SK-N-SH (cell line): ENCODE data around the gene ME2. TPM values are rescaled to one million over a fixed set of nuclear protein-coding genes. Genes with fewer than 3 reads are reported as not detected.

ENCODE experiments used
- CTCF ChIA-PET: fragments of 300-600, 350-600 bp; formaldehyde crosslinking; extraction: SDS; loops from one replicate; lab custom pipeline; 2021; lab: Yijun Ruan, JAX
- POLR2A ChIA-PET: fragments of 350-600 bp; sonication (Branson Sonifier 250); formaldehyde crosslinking; extraction: SDS; loops from one replicate; lab custom pipeline; 2020; ENCODE audit warnings: antibody characterized with exemption, inconsistent platforms; lab: Yijun Ruan, JAX
- DNase-seq: peaks from one replicate; pipeline ENCODE4 v3.0.0; 2012
- H2AFZ ChIP-seq: fragments of 200-600 bp; sonication (generic); 2 replicates; pipeline ENCODE4 v1.8.1; 2016; ENCODE audit warnings: antibody characterized with exemption, mild to moderate bottlenecking, low read depth
- H3F3A ChIP-seq: fragments of 200-600 bp; sonication (generic); replicated peaks from 2 replicates; pipeline ENCODE3; 2016; ENCODE audit warnings: antibody characterized with exemption, mild to moderate bottlenecking; ENCODE audit not compliant: insufficient read depth
- H3K27ac ChIP-seq, 2 experiments: fragments of 200-500 bp in 1 of 2; fragments of 200-600 bp in 1 of 2; sonication (Bioruptor generic) in 1 of 2; sonication (generic), shearing (Covaris generic) in 1 of 2; 2 replicates each; pipeline versions ENCODE4 v1.5.1 to v1.6.1; 2014 to 2016; ENCODE audit warnings: low read depth in 2 of 2, inconsistent platforms in 1 of 2, low read length in 1 of 2, mild to moderate bottlenecking in 1 of 2, mixed read lengths in 1 of 2
- H3K27me3 ChIP-seq: fragments of 200-600 bp; sonication (generic), shearing (Covaris generic); 2 replicates; pipeline ENCODE4 v1.6.1; 2016; ENCODE audit warnings: mixed run types; ENCODE audit not compliant: insufficient read depth
- H3K36me3 ChIP-seq, 2 experiments: fragments of 200-500 bp in 1 of 2; fragments of 200-600 bp in 1 of 2; sonication (Bioruptor generic) in 1 of 2; sonication (generic) in 1 of 2; replicated peaks in 1 of 2; 2 replicates each; pipeline versions ENCODE3 to v1.5.1; 2014 to 2016; ENCODE audit warnings: low read length in 1 of 2, mild to moderate bottlenecking in 1 of 2; ENCODE audit not compliant: insufficient read depth in 2 of 2, control insufficient read depth in 1 of 2
- H3K4me1 ChIP-seq, 2 experiments: fragments of 200-500 bp in 1 of 2; fragments of 200-600 bp in 1 of 2; sonication (Bioruptor generic) in 1 of 2; sonication (generic), shearing (Covaris generic) in 1 of 2; 2 replicates each; pipeline versions ENCODE4 v1.5.1 to v1.6.1; 2014 to 2016; ENCODE audit warnings: low read depth in 1 of 2, low read length in 1 of 2, mixed run types in 1 of 2; ENCODE audit not compliant: insufficient read depth in 2 of 2, control insufficient read depth in 1 of 2
- H3K4me2 ChIP-seq: fragments of 200-600 bp; sonication (generic), shearing (Covaris generic); 2 replicates; pipeline ENCODE4 v1.6.1; 2017; ENCODE audit warnings: mixed run types
- H3K4me3 ChIP-seq, 2 experiments: fragments of 200-500 bp in 1 of 2; fragments of 200-600 bp in 1 of 2; sonication (Bioruptor generic) in 1 of 2; sonication (generic), shearing (Covaris generic) in 1 of 2; 2 replicates each; pipeline versions ENCODE4 v1.5.1 to v1.8.1; 2014 to 2016; ENCODE audit warnings: low read depth in 2 of 2, inconsistent platforms in 1 of 2, low read length in 1 of 2, mild to moderate bottlenecking in 1 of 2, mixed read lengths in 1 of 2, moderate library complexity in 1 of 2
- H3K79me2 ChIP-seq: fragments of 200-600 bp; sonication (generic); 2 replicates; pipeline ENCODE4 v1.8.1; 2017; ENCODE audit warnings: mild to moderate bottlenecking; ENCODE audit not compliant: insufficient read depth
- H3K9ac ChIP-seq: fragments of 200-600 bp; sonication (generic); 2 replicates; pipeline ENCODE4 v1.6.1; 2017; ENCODE audit warnings: mixed run types
- H3K9me2 ChIP-seq: fragments of 200-600 bp; sonication (generic); 2 replicates; pipeline ENCODE4 v1.6.1; 2017; ENCODE audit warnings: mixed run types
- H3K9me3 ChIP-seq: fragments of 200-600 bp; sonication (generic); 2 replicates; pipeline ENCODE4 v1.6.1; 2017; ENCODE audit warnings: mixed run types, mild to moderate bottlenecking, moderate library complexity
- H4K20me1 ChIP-seq: fragments of 200-600 bp; sonication (generic); 2 replicates; pipeline ENCODE4 v1.6.1; 2017; ENCODE audit warnings: mild to moderate bottlenecking, mixed run types; ENCODE audit not compliant: insufficient read depth
- CHD2 ChIP-seq: fragments of 150-350 bp; IDR thresholded peaks from 2 replicates; pipeline ENCODE4 v1.6.1; 2018; ENCODE audit warnings: low read length; ENCODE audit not compliant: partially characterized antibody
- CTCF ChIP-seq: fragments of 200-600 bp; sonication (generic); IDR thresholded peaks from 2 replicates; pipeline ENCODE4 v1.6.1; 2017; ENCODE audit warnings: antibody characterized with exemption, mild to moderate bottlenecking, moderate library complexity
- EP300 ChIP-seq, 2 experiments: IDR thresholded peaks; 2 replicates each; pipeline versions ENCODE4 v1.4.0 to v1.6.1; 2012; ENCODE audit warnings: borderline replicate concordance in 1 of 2, low read depth in 1 of 2, low read length in 1 of 2
- EZH2phosphoT487 ChIP-seq: fragments of 200-600 bp; sonication (generic); IDR thresholded peaks from 2 replicates; pipeline ENCODE4 v1.6.1; 2017; ENCODE audit warnings: low read depth, mixed run types, mild to moderate bottlenecking, antibody characterized with exemption, moderate library complexity, borderline replicate concordance
- FOSL2 ChIP-seq: IDR thresholded peaks from 2 replicates; pipeline ENCODE4 v1.4.0; 2012; ENCODE audit warnings: low read depth, mild to moderate bottlenecking, moderate library complexity, borderline replicate concordance
- FOXJ3 ChIP-seq: sonication (generic); formaldehyde crosslinking; IDR thresholded peaks from 2 replicates; pipeline ENCODE4 v1.5.1; 2020; ENCODE audit warnings: mild to moderate bottlenecking, missing genetic modification reagents
- FOXM1 ChIP-seq: IDR thresholded peaks from 2 replicates; pipeline ENCODE4 v1.4.0; 2012; ENCODE audit warnings: low read depth, mild to moderate bottlenecking
- GATA2 ChIP-seq: sonication (generic); formaldehyde crosslinking; IDR thresholded peaks from 2 replicates; pipeline ENCODE4 v1.5.0; 2020; ENCODE audit warnings: mild to moderate bottlenecking, missing genetic modification reagents
- JUND ChIP-seq: IDR thresholded peaks from 2 replicates; pipeline ENCODE4 v1.4.0; 2012
- MXI1 ChIP-seq: IDR thresholded peaks from 2 replicates; pipeline ENCODE4 v1.6.1; 2012; ENCODE audit warnings: mild to moderate bottlenecking, low read depth, low read length, improper control_type of control experiment
- NFIC ChIP-seq: IDR thresholded peaks from 2 replicates; pipeline ENCODE4 v1.4.0; 2012; ENCODE audit warnings: borderline replicate concordance
- NRF1 ChIP-seq: IDR thresholded peaks from 2 replicates; pipeline ENCODE4 v1.6.1; 2012; ENCODE audit warnings: low read depth, mild to moderate bottlenecking, low read length
- POLR2AphosphoS5 ChIP-seq: IDR thresholded peaks from 2 replicates; pipeline ENCODE4 v1.6.1; 2012; ENCODE audit warnings: low read depth, low read length
- SMC3 ChIP-seq: IDR thresholded peaks from 2 replicates; pipeline ENCODE4 v1.6.1; 2012; ENCODE audit warnings: low read depth, low read length, improper control_type of control experiment
- TAF1 ChIP-seq: IDR thresholded peaks from 2 replicates; pipeline ENCODE4 v1.6.1; 2012; ENCODE audit warnings: low read depth, mild to moderate bottlenecking, low read length, moderate library complexity, borderline replicate concordance
- TCF12 ChIP-seq: IDR thresholded peaks from 2 replicates; pipeline ENCODE4 v1.4.0; 2012
- YY1 ChIP-seq: IDR thresholded peaks from 2 replicates; pipeline ENCODE4 v1.4.0; 2012; ENCODE audit warnings: low read depth, mild to moderate bottlenecking
- WGBS: methylation state at CpG from one replicate; pipeline ENCODE4 v1.1.6; 2017; ENCODE audit warnings: low lambda C conversion rate; 5-methylcytosine and 5-hydroxymethylcytosine counted together
- polyA plus RNA-seq, 3 experiments: library from polyadenylated mRNA; depleted of rRNA; stranded (reverse); fragments of >200 nt; gene quantifications; 2 replicates each; pipeline ENCODE4 v1.2.3, GENCODE V29; 2012

Gene ME2
- polyA plus RNA-seq, 1 of the 3 experiments (the other 2 are of a cell fraction): 35.1 TPM

GRCh38 chr18:50853863-50854271 is 25.1 kb upstream of the ME2 start:
- Histone ChIP-seq H3K27me3 (no peaks in the 10 kb centered on the region), H3K9me3 (no peaks in the 10 kb centered on the region), H3K27ac (no peak overlapping the region), H3K4me2 (no peak overlapping the region), H3K4me3 (no peak overlapping the region), H3F3A (no peaks in the 10 kb centered on the region), H3K36me3 (no peaks in the 10 kb centered on the region), H4K20me1 (no peaks in the 10 kb centered on the region)
- 56% methylated on average over 6 of the region's 6 CpGs for WGBS
- POLR2A ChIA-PET: no interaction called here
- no peak for TF ChIP-seq SMC3
- TF ChIP-seq MXI1: no peak
- peak; percentile 12; the same call in 1 of the 2 replicates for TF ChIP-seq FOSL2
- no peak for TF ChIP-seq POLR2AphosphoS5
- TF ChIP-seq YY1: no peak
- TF ChIP-seq JUND: no peak
- TF ChIP-seq TAF1: no peak
- no peak for TF ChIP-seq CHD2
- TF ChIP-seq TCF12: 0 out of 2 replicates have a peak, but pooled peaks have one; percentile 6
- TF ChIP-seq NFIC: no peak
- no peak for TF ChIP-seq FOXM1
- TF ChIP-seq NRF1: no peak
- TF ChIP-seq, all 33 proteins: peak for 2
- Histone ChIP-seq H3K79me2 (no peaks in the 10 kb centered on the region), H2AFZ (no peak overlapping the region), H3K4me1 (no peaks in the 10 kb centered on the region), H3K9ac (no peak overlapping the region), H3K9me2 (no peaks in the 10 kb centered on the region)
- DNase-seq: no peak
- CTCF ChIA-PET: no interaction called here

DNA sequence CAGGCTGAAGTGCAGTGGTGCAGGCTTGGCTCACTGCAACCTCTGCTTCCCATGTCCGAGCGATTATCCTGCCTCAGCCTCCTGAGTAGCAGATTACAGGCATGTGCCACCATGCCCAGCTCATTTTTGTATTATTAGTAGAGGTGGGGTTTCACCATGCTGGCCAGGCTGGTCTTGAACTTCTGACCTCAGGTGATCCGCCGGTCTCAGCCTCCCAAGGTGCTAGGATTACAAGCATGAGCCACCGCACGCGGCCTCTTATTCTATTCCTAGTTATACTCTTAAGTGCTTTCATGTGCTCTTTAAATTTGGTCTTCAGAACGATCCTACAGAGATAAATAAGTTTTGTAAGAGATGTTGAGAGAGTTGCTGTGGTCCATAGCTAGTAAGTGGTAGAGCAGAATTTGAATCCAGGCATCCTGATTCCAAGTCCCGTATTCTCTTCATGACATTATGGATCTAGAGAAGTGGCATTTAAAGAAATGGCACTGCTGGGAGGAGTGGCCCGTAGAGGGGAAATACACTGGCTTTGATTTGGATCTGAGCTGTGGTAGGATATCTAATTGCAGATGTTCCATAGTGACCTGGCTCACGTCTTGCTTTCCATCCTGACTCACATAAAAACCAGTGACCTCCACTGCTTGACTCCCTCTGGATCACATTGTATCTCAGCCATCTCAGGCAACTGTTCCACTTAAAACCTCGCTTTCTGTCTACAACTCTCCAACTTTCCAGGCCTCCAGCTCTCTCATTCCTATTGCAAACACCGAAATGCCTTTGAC is 22.8 kb upstream of the ME2 start:
- H3K9me3 ChIP-seq: no peaks in the 10 kb centered on the region
- H3K4me2 ChIP-seq: no peak overlapping the region
- no peak overlapping the region for H2AFZ ChIP-seq
- no peaks in the 10 kb centered on the region for H3K36me3 ChIP-seq
- H4K20me1 ChIP-seq: no peaks in the 10 kb centered on the region
- DNase-seq: no peak
- H3K9ac ChIP-seq: no peak overlapping the region
- 87% methylated on average over 13 of the region's 13 CpGs for WGBS
- H3K27ac ChIP-seq: no peak overlapping the region
- TF ChIP-seq FOXJ3 (CRISPR knock-in tag): no peak
- TF ChIP-seq EZH2phosphoT487: no peak
- TF ChIP-seq SMC3: no peak
- TF ChIP-seq NRF1: no peak
- no peak for TF ChIP-seq POLR2AphosphoS5
- no peak for TF ChIP-seq CHD2
- no peak for TF ChIP-seq EP300 (IDR thresholded peaks at IDR 0.05; ENCODE audit: borderline replicate concordance in 1 of 2, low read depth in 1 of 2, low read length in 1 of 2)
- no peak for TF ChIP-seq GATA2
- no peak for TF ChIP-seq CTCF
- TF ChIP-seq NFIC: no peak
- TF ChIP-seq, all 33 proteins: peak for 0
- no peaks in the 10 kb centered on the region for H3F3A ChIP-seq
- ChIA-PET CTCF (no interaction called here), POLR2A (no interaction called here)
- H3K4me3 ChIP-seq: no peak overlapping the region
- H3K9me2 ChIP-seq: no peaks in the 10 kb centered on the region
- no peaks in the 10 kb centered on the region for H3K4me1 ChIP-seq
- H3K79me2 ChIP-seq: no peaks in the 10 kb centered on the region
- no peaks in the 10 kb centered on the region for H3K27me3 ChIP-seq
